ENCODE results near the gene MRPS7.
"Not testable (repeated sequence)": the region's sequence is repeated elsewhere in the genome, so short reads cannot be mapped to it uniquely, and the experiment has no call there.

MRPS7 gene

GRCh38 chr17:75250009-75250471 lies 11.6 kb upstream of the MRPS7 start:
- H3K79me2 ChIP-seq (ENCODE audit: insufficient read depth, low read length): peaks cover 22% of the 10 kb centered on the region; the same call in 1 of the 2 replicates

GRCh38 chr17:75252039-75252816 lies 9.5 kb upstream of the MRPS7 start:
- Histone ChIP-seq H3K9me2 (replicated peaks; ENCODE audit: low read depth, low read length) (no peaks in the 10 kb centered on the region), H2AFZ (ENCODE audit: low read length) (no peak overlapping the region), H3K36me3 (ENCODE audit: insufficient read depth, low read length) (no peaks in the 10 kb centered on the region), H3K4me1 (ENCODE audit: insufficient read depth, low read length, poor library complexity, severe bottlenecking) (no peaks in the 10 kb centered on the region), H3K79me2 (ENCODE audit: insufficient read depth, low read length) (peaks cover 22% of the 10 kb centered on the region; the same call in 1 of the 2 replicates), H3K9ac (ENCODE audit: low read depth, low read length, poor library complexity, severe bottlenecking) (no peak overlapping the region), H4K20me1 (ENCODE audit: insufficient read depth, low read length, poor library complexity, severe bottlenecking) (no peaks in the 10 kb centered on the region), H3K4me2 (ENCODE audit: low read depth, low read length, poor library complexity, severe bottlenecking) (no peak overlapping the region), H3F3A (ENCODE audit: low read depth) (no peaks in the 10 kb centered on the region), H3K9me3 (ENCODE audit: insufficient read depth, low read depth, low read length) (no peaks in the 10 kb centered on the region), H3K27me3 (ENCODE audit: insufficient read depth, low read length, poor library complexity, severe bottlenecking) (no peaks in the 10 kb centered on the region), H3K4me3 (ENCODE audit: low read length, poor library complexity, severe bottlenecking) (no peak overlapping the region)
- no peak for TF ChIP-seq CTCF (conservative IDR thresholded peaks at IDR 0.05; ENCODE audit: low read length)
- no peak for TF ChIP-seq EZH2phosphoT487 (IDR thresholded peaks at IDR 0.05; ENCODE audit: borderline replicate concordance)

More at GRCh38 chr17:75250009-75250471, 11.6 kb upstream of the MRPS7 start:
- Histone ChIP-seq H3K9ac (ENCODE audit: low read depth, low read length, poor library complexity, severe bottlenecking) (no peak overlapping the region), H3K4me1 (ENCODE audit: insufficient read depth, low read length, poor library complexity, severe bottlenecking) (no peaks in the 10 kb centered on the region), H3K27me3 (ENCODE audit: insufficient read depth, low read length, poor library complexity, severe bottlenecking) (no peaks in the 10 kb centered on the region), H3K4me3 (ENCODE audit: low read length, poor library complexity, severe bottlenecking) (no peak overlapping the region), H3K4me2 (ENCODE audit: low read depth, low read length, poor library complexity, severe bottlenecking) (no peak overlapping the region), H3K9me3 (ENCODE audit: insufficient read depth, low read depth, low read length) (no peaks in the 10 kb centered on the region), H3K36me3 (ENCODE audit: insufficient read depth, low read length) (peaks cover 18% of the 10 kb centered on the region; the same call in 1 of the 2 replicates), H2AFZ (ENCODE audit: low read length) (no peak overlapping the region), H4K20me1 (ENCODE audit: insufficient read depth, low read length, poor library complexity, severe bottlenecking) (no peaks in the 10 kb centered on the region), H3F3A (ENCODE audit: low read depth) (no peaks in the 10 kb centered on the region), H3K9me2 (replicated peaks; ENCODE audit: low read depth, low read length) (no peaks in the 10 kb centered on the region)
- no peak for TF ChIP-seq CTCF (conservative IDR thresholded peaks at IDR 0.05; ENCODE audit: low read length)
- TF ChIP-seq EZH2phosphoT487 (IDR thresholded peaks at IDR 0.05; ENCODE audit: borderline replicate concordance): no peak

GRCh38 chr17:75255954-75256698 lies 5.6 kb upstream of the MRPS7 start:
- peaks cover 13% of the 10 kb centered on the region for H3K4me1 ChIP-seq (ENCODE audit: insufficient read depth, low read length, poor library complexity, severe bottlenecking)
- not testable (repeated sequence) for H2AFZ ChIP-seq (ENCODE audit: low read length)

GRCh38 chr17:75257228-75257627 lies 4.5 kb upstream of the MRPS7 start:
- H3K79me2 ChIP-seq (ENCODE audit: insufficient read depth, low read length): peaks cover 40% of the 10 kb centered on the region
- H3K4me3 ChIP-seq (ENCODE audit: low read length, poor library complexity, severe bottlenecking); H3K4me2 ChIP-seq (ENCODE audit: low read depth, low read length, poor library complexity, severe bottlenecking); H3K9me2 ChIP-seq (replicated peaks; ENCODE audit: low read depth, low read length); H3K9me3 ChIP-seq (ENCODE audit: insufficient read depth, low read depth, low read length); H3F3A ChIP-seq (ENCODE audit: low read depth); H3K36me3 ChIP-seq (ENCODE audit: insufficient read depth, low read length); H3K9ac ChIP-seq (ENCODE audit: low read depth, low read length, poor library complexity, severe bottlenecking); H3K27me3 ChIP-seq (ENCODE audit: insufficient read depth, low read length, poor library complexity, severe bottlenecking); H2AFZ ChIP-seq (ENCODE audit: low read length): not testable (repeated sequence)
- peaks cover 13% of the 10 kb centered on the region for H4K20me1 ChIP-seq (ENCODE audit: insufficient read depth, low read length, poor library complexity, severe bottlenecking)
- peaks cover 13% of the 10 kb centered on the region for H3K4me1 ChIP-seq (ENCODE audit: insufficient read depth, low read length, poor library complexity, severe bottlenecking)

More at GRCh38 chr17:75255954-75256698, 5.6 kb upstream of the MRPS7 start:
- H3K9me2 ChIP-seq (replicated peaks; ENCODE audit: low read depth, low read length); H3K9ac ChIP-seq (ENCODE audit: low read depth, low read length, poor library complexity, severe bottlenecking); H3K9me3 ChIP-seq (ENCODE audit: insufficient read depth, low read depth, low read length); H3K36me3 ChIP-seq (ENCODE audit: insufficient read depth, low read length); H3K4me3 ChIP-seq (ENCODE audit: low read length, poor library complexity, severe bottlenecking); H3K27me3 ChIP-seq (ENCODE audit: insufficient read depth, low read length, poor library complexity, severe bottlenecking); H3F3A ChIP-seq (ENCODE audit: low read depth); H3K4me2 ChIP-seq (ENCODE audit: low read depth, low read length, poor library complexity, severe bottlenecking): not testable (repeated sequence)
- peaks cover 38% of the 10 kb centered on the region for H3K79me2 ChIP-seq (ENCODE audit: insufficient read depth, low read length)
- H4K20me1 ChIP-seq (ENCODE audit: insufficient read depth, low read length, poor library complexity, severe bottlenecking): peaks cover 12% of the 10 kb centered on the region
